NB4 (cell line): ENCODE data around the gene FSTL4.
A peak's percentile ranks its signal among the peaks of the same experiment; 100 is the strongest.

Experiments
- CTCF ChIP-seq: IDR thresholded peaks from one replicate; pipeline ENCODE4 v1.5.1; 2012; ENCODE audit warnings: low read depth, low read length
- MAX ChIP-seq: IDR thresholded peaks from 2 replicates; pipeline ENCODE4 v1.6.1; 2011; ENCODE audit warnings: low read depth, low read length
- MYC ChIP-seq: IDR thresholded peaks from 2 replicates; pipeline ENCODE4 v1.6.1; 2011; ENCODE audit warnings: low read depth, low read length
- POLR2A ChIP-seq: IDR thresholded peaks from 2 replicates; pipeline ENCODE4 v1.6.1; 2011; ENCODE audit warnings: mild to moderate bottlenecking; ENCODE audit not compliant: insufficient read length; ENCODE audit errors: extremely low read depth

GRCh38 chr5:133421394-133421793 is 190.9 kb downstream of the FSTL4 start:
- TF ChIP-seq CTCF (peak; percentile 69), POLR2A (no peak), MAX (no peak), MYC (no peak)
